NCI-H146 (cell line): ENCODE measurements around the gene LY6G6F.
"Not testable (repeated sequence)": the region's sequence is repeated elsewhere in the genome, so short reads cannot be mapped to it uniquely, and the experiment has no call there.

ENCODE experiments used
- DNase-seq: peaks from one replicate; lab custom pipeline; 2025; lab: John Stamatoyannopoulos, UW

LY6G6F gene

GRCh38 chr6:31702819-31703716, 3.6 kb upstream of the LY6G6F start, which contains the start of gene ABHD16A:
Gene ABHD16A, minus strand, starts transcription at chr6:31703324. Its CDS starts 43 bp downstream, at chr6:31703281.
- peak; percentile 98 for DNase-seq

- no peak for DNase-seq
Measured at GRCh38 chr6:31705931-31706330, 735 bp upstream of the LY6G6F start.

- DNase-seq = no peak
Measured at GRCh38 chr6:31707701-31708100, 1.0 kb downstream of the LY6G6F start.

- no peak for DNase-seq
Measured at GRCh38 chr6:31708224-31708623, 1.6 kb downstream of the LY6G6F start.

- DNase-seq = not testable (repeated sequence)
Measured at GRCh38 chr6:31709157-31709556, 2.5 kb downstream of the LY6G6F start.

GRCh38 chr6:31710523-31711219, 4.0 kb downstream of the LY6G6F start:
- DNase-seq = no peak

- DNase-seq = no peak
Measured at GRCh38 chr6:31711233-31711632, 4.6 kb downstream of the LY6G6F start.

- no peak for DNase-seq
Measured at GRCh38 chr6:31712296-31712695, 5.6 kb downstream of the LY6G6F start.

GRCh38 chr6:31713465-31713864, 6.8 kb downstream of the LY6G6F start:
- no peak for DNase-seq

- peak; percentile 41 for DNase-seq
Measured at GRCh38 chr6:31713991-31714684, 7.5 kb downstream of the LY6G6F start.

- no peak for DNase-seq
Measured at GRCh38 chr6:31715022-31715958, 8.6 kb downstream of the LY6G6F start, which contains the start of gene LY6G6D. Gene LY6G6D, plus strand, starts transcription at chr6:31715348. Its CDS starts 8 bp downstream, at chr6:31715356.

- no peak for DNase-seq
Measured at GRCh38 chr6:31717499-31718222, 11.0 kb downstream of the LY6G6F start.

GRCh38 chr6:31718265-31718664, 11.6 kb downstream of the LY6G6F start:
- no peak for DNase-seq

- DNase-seq = no peak
Measured at GRCh38 chr6:31719001-31719400, 12.3 kb downstream of the LY6G6F start.

GRCh38 chr6:31720196-31720770, 13.6 kb downstream of the LY6G6F start:
- no peak for DNase-seq

- DNase-seq = no peak
Measured at GRCh38 chr6:31721351-31722020, 14.8 kb downstream of the LY6G6F start, which contains the start of gene LY6G6C. Gene LY6G6C, minus strand, starts transcription at chr6:31721746. Its CDS starts 67 bp downstream, at chr6:31721679.

GRCh38 chr6:31722173-31722572, 15.5 kb downstream of the LY6G6F start:
- no peak for DNase-seq

- DNase-seq = no peak
Measured at GRCh38 chr6:31723245-31723979, 16.7 kb downstream of the LY6G6F start, which contains the start of gene MPIG6B. Gene MPIG6B, plus strand, starts transcription at chr6:31723373. Its CDS starts 11 bp downstream, at chr6:31723384.
